OCI-LY7 (cell line): ENCODE data around the gene EDN1. TPM values are rescaled to one million over a fixed set of nuclear protein-coding genes. Genes with fewer than 3 reads are reported as not detected.
"Not testable (repeated sequence)": the region's sequence is repeated elsewhere in the genome, so short reads cannot be mapped to it uniquely, and the experiment has no call there.

Experiments used
- BruUV-seq: library from RNA; stranded (reverse); fragments of 400-500 nt; replicated peaks from 2 replicates; lab custom pipeline; 2021; lab: Mats Ljungman, UMichigan
- CTCF ChIA-PET: fragments of 300-600 bp; sonication (Branson Sonifier 250); formaldehyde crosslinking; loops from one replicate; lab custom pipeline; 2022; ENCODE audit warnings: antibody characterized with exemption; ENCODE audit not compliant: unreplicated experiment; lab: Charles Lee
- POLR2A ChIA-PET: fragments of 300-600 bp; sonication (Branson Sonifier 250); formaldehyde crosslinking; loops from one replicate; lab custom pipeline; 2022; ENCODE audit warnings: antibody characterized with exemption; lab: Charles Lee
- DNase-seq: peaks from one replicate; pipeline ENCODE4 v3.0.0-alpha.2; 2015; ENCODE audit warnings: low spot score
- H2AFZ ChIP-seq: fragments of 200-600 bp; sonication (generic), shearing (Covaris generic); 2 replicates; pipeline ENCODE4 v1.6.1; 2014; ENCODE audit warnings: mild to moderate bottlenecking, antibody characterized with exemption, low read length, moderate library complexity
- H3K27ac ChIP-seq: fragments of 200-600 bp; sonication (generic); 2 replicates; pipeline ENCODE4 v1.5.1; 2014; ENCODE audit warnings: mixed run types, low read depth, mild to moderate bottlenecking, moderate library complexity, low read length, inconsistent platforms; ENCODE audit not compliant: poor library complexity, severe bottlenecking
- H3K36me3 ChIP-seq: fragments of 200-600 bp; sonication (generic); 2 replicates; pipeline ENCODE4 v1.6.1; 2014; ENCODE audit warnings: mild to moderate bottlenecking, antibody characterized with exemption, low read length, moderate library complexity, mixed read lengths; ENCODE audit not compliant: insufficient read depth
- H3K4me1 ChIP-seq: fragments of 200-600 bp; sonication (generic); 2 replicates; pipeline ENCODE4 v1.5.1; 2014; ENCODE audit warnings: mild to moderate bottlenecking, low read length; ENCODE audit not compliant: insufficient read depth, poor library complexity, severe bottlenecking
- H3K4me2 ChIP-seq: fragments of 200-600 bp; sonication (generic); 2 replicates; pipeline ENCODE4 v1.6.1; 2014; ENCODE audit warnings: mild to moderate bottlenecking, low read length
- H3K4me3 ChIP-seq: fragments of 200-600 bp; sonication (generic); 2 replicates; pipeline ENCODE4 v1.5.1; 2014; ENCODE audit warnings: mild to moderate bottlenecking, low read depth, low read length; ENCODE audit not compliant: poor library complexity, severe bottlenecking
- H3K79me2 ChIP-seq: fragments of 200-600 bp; sonication (generic); 2 replicates; pipeline ENCODE4 v1.6.1; 2016; ENCODE audit warnings: low read depth, mild to moderate bottlenecking, low read length, moderate library complexity, mixed read lengths; ENCODE audit not compliant: insufficient read depth
- H3K9me2 ChIP-seq: fragments of 200-600 bp; sonication (generic); 2 replicates; pipeline ENCODE4 v1.6.1; 2016; ENCODE audit warnings: mild to moderate bottlenecking, low read length, mixed read lengths; ENCODE audit not compliant: insufficient read depth
- H3K9me3 ChIP-seq: fragments of 200-600 bp; sonication (generic); 2 replicates; pipeline ENCODE4 v1.6.1; 2014; ENCODE audit warnings: mild to moderate bottlenecking, mixed run types, low read length, mixed read lengths
- H4K20me1 ChIP-seq: fragments of 200-600 bp; sonication (generic); 2 replicates; pipeline ENCODE4 v1.6.1; 2014; ENCODE audit warnings: mild to moderate bottlenecking, antibody characterized with exemption, low read length, moderate library complexity, mixed read lengths; ENCODE audit not compliant: insufficient read depth
- EZH2phosphoT487 ChIP-seq: fragments of 200-600 bp; sonication (generic); IDR thresholded peaks from 2 replicates; pipeline ENCODE4 v1.6.1; 2018; ENCODE audit warnings: low read depth, borderline replicate concordance, mild to moderate bottlenecking, mixed run types, antibody characterized with exemption, low read length, moderate library complexity, mixed read lengths
- intact Hi-C: fragments of 100-400 bp; cut with micrococcal nuclease; formaldehyde crosslinking; loops from one replicate; pipeline ENCODE4 v1.10.0; 2022; ENCODE audit not compliant: unreplicated experiment
- total RNA-seq, 2 experiments: library from RNA; depleted of rRNA in 1 of 2; stranded (reverse); fragments of >200 nt in 1 of 2; shearing (Covaris generic) in 1 of 2; gene quantifications; 2 replicates each; pipeline ENCODE4 v1.2.3, GENCODE V29; 2014 to 2022
- TF ChIP-seq, protein P1 (sequence below): fragments of 200-600 bp; sonication (generic); conservative IDR thresholded peaks from 2 replicates; pipeline ENCODE4 v1.5.1; 2014; ENCODE audit warnings: mild to moderate bottlenecking, antibody characterized with exemption, low read length, moderate library complexity, mixed read lengths

The EDN1 gene
- total RNA-seq, 2 experiments from 2014 or later: not detected

GRCh38 chr6:12314751-12315150, 24.6 kb downstream of the EDN1 start:
- no peak for DNase-seq
- H3K9me2 ChIP-seq: no peaks in the 10 kb centered on the region
- TF ChIP-seq, protein P1, sequence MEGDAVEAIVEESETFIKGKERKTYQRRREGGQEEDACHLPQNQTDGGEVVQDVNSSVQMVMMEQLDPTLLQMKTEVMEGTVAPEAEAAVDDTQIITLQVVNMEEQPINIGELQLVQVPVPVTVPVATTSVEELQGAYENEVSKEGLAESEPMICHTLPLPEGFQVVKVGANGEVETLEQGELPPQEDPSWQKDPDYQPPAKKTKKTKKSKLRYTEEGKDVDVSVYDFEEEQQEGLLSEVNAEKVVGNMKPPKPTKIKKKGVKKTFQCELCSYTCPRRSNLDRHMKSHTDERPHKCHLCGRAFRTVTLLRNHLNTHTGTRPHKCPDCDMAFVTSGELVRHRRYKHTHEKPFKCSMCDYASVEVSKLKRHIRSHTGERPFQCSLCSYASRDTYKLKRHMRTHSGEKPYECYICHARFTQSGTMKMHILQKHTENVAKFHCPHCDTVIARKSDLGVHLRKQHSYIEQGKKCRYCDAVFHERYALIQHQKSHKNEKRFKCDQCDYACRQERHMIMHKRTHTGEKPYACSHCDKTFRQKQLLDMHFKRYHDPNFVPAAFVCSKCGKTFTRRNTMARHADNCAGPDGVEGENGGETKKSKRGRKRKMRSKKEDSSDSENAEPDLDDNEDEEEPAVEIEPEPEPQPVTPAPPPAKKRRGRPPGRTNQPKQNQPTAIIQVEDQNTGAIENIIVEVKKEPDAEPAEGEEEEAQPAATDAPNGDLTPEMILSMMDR: no peak
- TF ChIP-seq EZH2phosphoT487: no peak
- no peaks in the 10 kb centered on the region for H3K79me2 ChIP-seq
- H3K4me1 ChIP-seq: no peaks in the 10 kb centered on the region
- CTCF ChIA-PET: no interaction called here
- intact Hi-C loops: no loop called here
- H3K27ac ChIP-seq: no peak overlapping the region
- H3K36me3 ChIP-seq: no peaks in the 10 kb centered on the region
- BruUV-seq: no TSS peak
- no peak overlapping the region for H3K4me3 ChIP-seq
- no peak overlapping the region for H3K4me2 ChIP-seq
- H2AFZ ChIP-seq: no peak overlapping the region
- POLR2A ChIA-PET: interaction anchor here (1.6 kb wide), 1 partner anchor 12 kb away, joined by 3 read pairs; no protein-coding TSS in a partner anchor
- no peaks in the 10 kb centered on the region for H4K20me1 ChIP-seq
- H3K9me3 ChIP-seq: no peaks in the 10 kb centered on the region

GRCh38 chr6:12315292-12316081, 25.3 kb downstream of the EDN1 start:
- CTCF ChIA-PET: no interaction called here
- no peaks in the 10 kb centered on the region for H3K4me1 ChIP-seq
- no TSS peak for BruUV-seq
- no peak overlapping the region for H2AFZ ChIP-seq
- POLR2A ChIA-PET: interaction anchor here (1.6 kb wide), 1 partner anchor 11 kb away, joined by 3 read pairs; no protein-coding TSS in a partner anchor
- no peak overlapping the region for H3K4me2 ChIP-seq
- no peaks in the 10 kb centered on the region for H3K9me3 ChIP-seq
- H3K9me2 ChIP-seq: no peaks in the 10 kb centered on the region
- H3K36me3 ChIP-seq: no peaks in the 10 kb centered on the region
- TF ChIP-seq, protein P1: no peak
- TF ChIP-seq EZH2phosphoT487: no peak
- no peaks in the 10 kb centered on the region for H3K79me2 ChIP-seq
- H4K20me1 ChIP-seq: no peaks in the 10 kb centered on the region
- H3K27ac ChIP-seq: no peak overlapping the region
- intact Hi-C loops: no loop called here
- no peak for DNase-seq
- no peak overlapping the region for H3K4me3 ChIP-seq

DNA sequence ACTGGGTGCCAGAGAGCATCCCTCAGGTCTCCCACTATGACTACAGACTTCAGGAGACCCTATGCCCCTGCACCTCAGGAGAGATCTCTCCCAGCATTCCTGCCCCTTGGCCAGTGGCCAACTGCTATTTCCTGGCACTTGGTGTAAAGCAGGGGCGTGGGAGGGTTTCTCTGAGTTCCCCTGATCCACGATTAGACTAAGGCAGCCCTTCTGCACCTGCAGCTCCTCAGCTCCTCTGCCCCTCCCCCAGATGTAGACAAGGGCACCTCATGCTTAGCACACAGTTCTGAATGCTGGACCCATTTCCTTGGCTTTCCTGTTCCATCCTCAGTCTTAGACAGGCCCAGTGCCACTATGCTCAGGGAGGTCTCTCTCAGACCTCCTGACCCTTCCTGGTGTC, 28.6 kb downstream of the EDN1 start:
- no peak overlapping the region for H3K4me3 ChIP-seq
- POLR2A ChIA-PET: no interaction called here
- H3K4me1 ChIP-seq: no peaks in the 10 kb centered on the region
- H3K9me2 ChIP-seq: no peaks in the 10 kb centered on the region
- no TSS peak for BruUV-seq
- no peak overlapping the region for H2AFZ ChIP-seq
- intact Hi-C loops: no loop called here
- no peak for DNase-seq
- CTCF ChIA-PET: no interaction called here
- no peaks in the 10 kb centered on the region for H3K79me2 ChIP-seq
- H3K36me3 ChIP-seq: no peaks in the 10 kb centered on the region
- no peak overlapping the region for H3K27ac ChIP-seq
- H3K9me3 ChIP-seq: no peaks in the 10 kb centered on the region
- no peaks in the 10 kb centered on the region for H4K20me1 ChIP-seq
- no peak for TF ChIP-seq EZH2phosphoT487
- TF ChIP-seq, protein P1: no peak
- H3K4me2 ChIP-seq: no peak overlapping the region

DNA sequence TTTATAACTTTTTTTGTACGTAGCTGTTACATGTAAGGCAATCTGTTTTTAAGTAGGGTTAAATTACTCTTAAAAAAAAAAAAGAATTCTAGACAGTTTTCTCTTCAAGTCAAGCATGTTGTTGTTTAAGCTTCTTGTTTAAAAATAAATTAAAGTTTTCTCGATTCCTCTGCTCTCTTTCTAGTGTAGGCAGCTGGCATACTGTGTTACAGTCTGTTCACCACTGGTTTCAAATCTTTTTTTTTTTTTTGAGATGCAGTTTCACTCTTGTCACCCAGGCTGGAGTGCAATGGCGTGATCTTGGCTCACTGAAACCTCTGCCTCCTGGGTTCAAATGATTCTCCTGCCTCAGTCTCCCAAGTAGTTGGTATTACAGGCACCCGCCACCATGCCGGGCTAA, 29.9 kb downstream of the EDN1 start:
- H3K4me2 ChIP-seq, H3K4me3 ChIP-seq, BruUV-seq, DNase-seq, H3K9me2 ChIP-seq, H3K27ac ChIP-seq, H2AFZ ChIP-seq, H3K79me2 ChIP-seq, H3K4me1 ChIP-seq, H3K36me3 ChIP-seq, H4K20me1 ChIP-seq, H3K9me3 ChIP-seq, CTCF ChIA-PET, intact Hi-C loops: not testable (repeated sequence)
- POLR2A ChIA-PET: interaction anchor here (0.6 to 1.1 kb wide), 3 partner anchors 10 to 66 kb away, joined by 3 to 4 read pairs (median 3); no protein-coding TSS in a partner anchor
